Stimulated activated CD4-positive, alpha-beta T cell treated with anti-CD3 and anti-CD28 coated beads, TNF-alpha, amount 100 ng/mL, for 48 hours (primary cell): ENCODE results near the gene EPYC.

Experiments used
- DNase-seq, 3 donors: peaks; one replicate each; pipeline ENCODE4 v3.0.0-alpha.2; 2020; ENCODE audit warnings: low read depth in 3 of 3

Gene EPYC

DNA sequence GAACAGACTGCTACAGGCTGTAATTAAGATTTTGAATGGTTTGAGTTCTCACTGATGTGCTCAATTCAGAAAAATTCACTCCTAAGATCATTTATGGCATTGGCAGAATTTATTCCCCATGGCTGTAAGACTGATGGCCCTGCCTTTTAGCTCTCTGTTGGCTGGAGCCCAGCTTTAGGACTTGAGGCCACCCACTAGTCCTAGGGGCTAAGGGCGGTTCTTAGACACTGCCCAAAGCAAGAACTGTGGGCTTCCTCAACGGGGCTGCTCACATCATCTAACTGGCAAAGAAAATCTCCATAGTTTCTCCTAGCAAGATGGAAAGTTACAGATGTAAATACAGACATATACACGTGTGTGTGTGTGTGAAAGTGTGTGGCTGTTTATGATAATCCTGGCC lies 46.4 kb downstream of the EPYC start:
- DNase-seq, result no peak

DNA sequence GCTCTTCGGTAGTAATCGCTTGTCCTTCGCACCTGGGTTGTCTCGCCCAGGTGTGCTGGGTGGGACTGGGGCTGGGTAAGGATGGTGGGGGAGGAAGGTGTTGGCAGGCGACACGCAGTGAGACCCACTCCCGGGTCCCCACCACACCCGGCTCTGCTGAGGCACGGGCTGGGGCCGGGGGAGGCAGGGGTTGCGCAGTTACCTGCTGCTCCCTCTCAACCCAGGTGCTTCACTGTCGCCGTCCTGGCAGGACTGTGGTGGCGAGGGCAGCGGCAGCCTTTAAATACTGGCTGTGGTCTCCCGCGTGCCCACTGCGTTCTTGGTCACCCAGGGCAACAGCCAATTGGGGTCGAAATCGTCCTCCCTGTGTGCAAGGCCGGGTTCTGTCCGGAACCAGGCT lies 49.9 kb downstream of the EPYC start, which contains the start of gene CCER1:
CCER1 (minus strand) TSS at position 256 of the 400 bp plus-strand sequence. CDS start 434 bp downstream, outside the sequence.
- DNase-seq, result no peak

DNA sequence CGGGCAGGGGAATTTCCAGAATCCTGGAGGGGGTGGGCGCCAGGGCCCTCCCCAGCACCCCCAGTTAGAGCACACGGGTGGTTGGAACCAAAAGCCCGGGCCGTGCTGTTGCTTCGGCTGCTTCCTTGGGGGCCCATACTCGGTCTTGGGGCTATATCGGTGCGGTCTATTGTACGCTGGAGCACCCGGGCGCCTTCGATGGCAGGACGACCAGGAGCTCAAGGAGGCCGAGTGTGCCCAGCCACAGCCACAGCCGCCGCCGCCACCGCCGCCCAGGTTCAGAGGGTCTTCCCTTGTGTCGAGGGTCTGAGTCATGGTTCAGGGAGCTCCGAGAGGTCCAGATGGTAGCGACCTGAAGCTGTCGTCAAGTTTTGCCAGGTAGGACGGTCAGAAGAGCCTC lies 50.3 kb downstream of the EPYC start:
- no peak for DNase-seq

DNA sequence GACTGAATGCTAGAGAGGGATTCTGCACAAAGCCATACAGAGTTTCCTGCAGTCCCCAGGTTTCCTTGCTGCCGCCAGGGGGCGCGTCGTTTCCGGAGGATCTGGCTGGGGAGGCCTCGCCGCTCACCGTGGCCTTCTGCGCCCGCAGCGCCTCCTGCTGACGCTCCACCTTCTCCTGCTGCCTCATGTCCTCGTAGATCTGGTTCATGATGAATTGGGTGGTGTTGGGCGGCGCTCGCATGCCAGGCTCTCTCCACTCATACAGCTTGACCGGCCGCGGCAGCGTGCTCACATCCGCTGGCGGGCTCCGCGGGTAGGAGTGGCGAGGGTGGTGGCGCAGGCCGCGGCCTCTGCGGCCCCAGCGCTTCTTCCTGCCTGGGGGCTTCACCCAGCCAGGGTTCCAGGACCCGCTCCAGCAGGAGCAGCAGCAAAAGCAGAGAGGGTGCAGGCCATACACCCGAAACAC lies 50.8 kb downstream of the EPYC start:
- DNase-seq, result peak in 1 of 3 donors; percentile 16

DNA sequence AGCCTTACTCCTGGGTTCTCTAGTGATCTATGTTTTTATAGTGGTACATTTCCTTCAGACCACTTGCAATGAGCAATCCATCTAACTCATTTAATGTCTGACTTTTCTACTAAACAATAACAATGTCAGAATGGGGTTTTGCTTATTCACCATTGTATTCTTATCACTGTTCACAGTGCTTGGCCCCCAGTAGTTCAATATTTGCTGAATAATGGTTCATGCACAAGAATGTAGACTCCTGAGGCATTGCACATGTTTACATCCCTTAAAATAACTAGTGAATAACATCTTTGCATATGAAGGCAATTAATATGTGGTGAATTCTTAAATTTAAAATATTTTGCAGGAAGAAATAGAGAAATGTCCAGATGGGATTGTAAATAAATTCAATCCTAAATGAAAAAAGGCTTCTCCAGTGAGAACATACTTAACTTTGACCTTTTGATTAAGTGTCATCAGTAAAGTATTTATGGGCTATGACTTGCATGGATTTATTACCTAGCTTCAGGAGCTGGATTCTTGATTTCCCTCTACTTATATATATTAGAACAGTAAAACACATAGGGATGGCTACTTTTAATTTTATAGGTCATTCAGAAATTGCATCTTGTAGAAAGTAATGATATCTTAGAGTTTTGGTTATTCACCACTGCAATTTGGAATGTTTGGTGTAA lies 53.2 kb downstream of the EPYC start:
- no peak for DNase-seq

DNA sequence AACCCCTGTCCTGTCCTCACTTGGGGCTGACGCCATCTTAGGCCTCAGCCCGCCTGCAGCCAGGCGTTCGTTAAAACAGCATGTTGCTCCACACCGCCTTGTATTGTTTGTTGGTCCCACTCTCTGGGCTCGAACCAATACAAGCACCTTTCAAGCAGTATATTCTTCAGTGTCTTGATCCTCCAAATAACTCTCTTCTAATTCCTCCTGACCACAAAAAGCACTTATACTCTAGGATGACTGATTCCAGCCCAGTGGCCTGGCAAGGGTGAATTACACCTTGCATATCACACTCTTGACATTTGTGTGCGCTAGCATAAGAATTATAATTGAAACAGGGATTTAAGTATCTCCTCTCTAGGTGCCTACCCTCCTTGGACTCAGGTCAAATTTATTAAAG lies 56.9 kb downstream of the EPYC start:
- DNase-seq, result no peak

DNA sequence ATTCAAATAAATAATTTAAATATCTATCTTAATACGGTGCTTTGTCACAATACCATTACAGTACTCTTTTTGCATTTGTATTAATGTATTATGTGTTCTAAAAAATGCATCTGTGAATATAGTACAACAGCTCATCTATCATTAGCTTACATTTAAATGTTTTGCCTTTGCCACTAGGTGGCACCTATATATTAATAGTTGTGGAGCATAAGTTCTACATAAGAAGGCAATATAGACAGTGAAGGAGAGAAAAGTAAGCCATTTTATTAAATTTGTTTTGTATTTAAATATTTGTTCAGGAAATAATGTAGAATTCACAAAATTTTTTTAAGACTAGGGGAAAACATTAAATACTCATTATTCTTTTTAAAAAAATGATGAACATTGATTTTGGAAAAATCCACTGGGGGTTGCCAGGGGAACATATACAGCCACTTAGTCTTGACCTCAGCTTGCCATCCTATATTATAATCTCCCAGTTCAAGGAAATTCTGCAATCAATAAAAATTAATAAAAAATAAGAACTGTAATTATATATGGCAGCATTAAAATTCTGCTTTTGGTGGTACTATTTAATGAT lies 59.6 kb downstream of the EPYC start:
- DNase-seq, result no peak

DNA sequence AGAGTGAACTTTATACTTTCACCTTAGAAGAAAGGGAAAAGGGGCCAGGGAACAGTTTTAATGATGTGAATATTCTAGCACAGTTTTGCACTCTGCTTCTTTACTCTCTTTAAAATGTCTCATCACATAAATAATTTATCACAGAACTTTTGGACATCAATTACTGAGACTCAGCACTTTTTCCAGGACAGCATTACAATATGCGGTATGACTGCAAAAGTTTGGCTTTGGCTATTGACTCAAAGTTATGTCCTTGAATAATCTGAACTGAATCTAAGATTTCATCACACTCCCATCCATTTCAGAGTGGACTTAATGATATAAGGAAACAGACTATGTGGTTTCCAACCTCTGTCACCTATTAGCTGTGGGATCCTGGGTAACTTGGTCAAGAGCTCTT lies 61.5 kb downstream of the EPYC start:
- no peak for DNase-seq

DNA sequence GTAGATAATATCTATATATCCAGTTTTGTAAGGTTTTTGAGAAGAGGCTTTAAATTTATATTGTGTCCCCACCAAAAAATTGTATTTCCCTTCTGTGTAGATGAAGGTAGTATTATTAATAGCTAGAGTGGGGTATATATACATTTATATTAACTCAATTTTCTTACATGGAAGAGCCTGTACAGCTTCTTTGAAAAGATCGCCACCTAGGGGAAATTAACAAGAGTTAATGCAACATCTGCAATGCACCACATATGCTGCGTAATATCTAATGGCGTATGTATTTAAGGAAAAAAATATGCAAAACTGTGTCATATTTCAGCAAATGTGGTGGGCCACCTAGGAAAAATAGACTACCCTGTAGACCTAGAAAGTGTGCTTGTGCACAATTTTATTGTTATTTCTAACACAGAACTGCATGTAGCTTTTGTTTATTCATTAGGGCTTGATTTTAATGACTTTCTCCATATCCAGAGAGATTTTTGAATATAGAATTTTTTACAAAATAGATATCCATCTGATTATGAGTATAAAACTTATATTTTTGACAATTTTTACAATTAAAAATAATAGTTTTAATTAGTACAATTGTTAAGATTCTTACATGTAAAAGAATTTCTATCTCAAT lies 63.8 kb downstream of the EPYC start:
- DNase-seq, result no peak

DNA sequence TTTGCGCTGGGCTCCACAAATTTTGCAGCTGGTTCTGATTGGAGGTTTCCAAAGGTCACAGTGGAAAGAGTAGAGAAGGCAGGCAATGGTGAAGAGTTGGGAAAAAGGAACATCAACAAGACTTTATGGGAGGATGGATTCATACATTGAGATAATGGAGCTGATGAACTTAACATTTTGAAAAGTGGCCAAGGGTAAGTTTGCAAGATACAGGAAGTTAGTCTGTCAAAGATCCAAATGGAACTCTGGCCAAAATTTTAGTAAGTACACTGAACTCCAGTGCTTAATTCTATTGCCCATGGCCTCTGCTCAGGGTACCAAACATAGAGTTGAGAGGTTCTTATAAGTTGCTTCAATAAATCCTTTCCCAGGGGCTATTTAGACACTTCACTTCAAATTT lies 65.4 kb downstream of the EPYC start:
- no peak for DNase-seq

DNA sequence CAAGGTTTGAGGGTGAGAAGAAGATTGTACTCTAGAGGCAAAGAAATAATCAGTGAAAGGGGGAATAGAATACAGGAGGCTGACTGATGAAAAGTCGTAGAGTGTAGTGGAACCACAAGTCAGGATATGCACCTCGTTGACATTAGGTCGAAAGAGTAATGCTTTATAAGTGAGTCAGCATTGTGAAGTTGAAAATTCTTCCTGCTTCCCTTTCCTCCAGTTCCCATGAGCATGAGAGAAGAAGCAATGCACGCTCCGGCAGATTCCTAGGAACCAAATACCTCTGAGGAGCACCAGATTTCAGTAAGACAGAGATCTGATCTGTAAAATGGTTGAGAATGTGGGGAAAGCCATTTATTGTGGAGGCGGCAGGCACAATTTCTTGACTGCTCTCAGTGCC lies 66.3 kb downstream of the EPYC start:
- DNase-seq, result no peak

DNA sequence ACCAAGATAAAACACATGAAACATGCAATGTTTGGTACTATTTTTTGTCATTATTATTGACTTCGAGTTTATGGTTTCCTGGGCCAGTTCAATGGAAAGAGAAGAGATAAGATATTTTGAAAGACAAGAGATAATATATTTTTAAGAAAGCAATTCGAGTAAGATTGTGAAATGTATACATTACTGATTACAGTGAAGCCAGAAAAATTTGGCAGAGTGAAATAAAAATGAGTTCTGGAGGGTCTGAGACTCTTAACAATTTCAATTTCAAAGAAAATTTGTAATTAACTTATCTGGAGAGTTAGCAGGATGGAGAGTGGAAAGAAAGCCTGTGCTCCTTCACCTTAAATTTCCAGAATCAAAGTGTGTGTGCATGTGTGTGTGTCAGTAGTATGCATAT lies 67.1 kb downstream of the EPYC start:
- no peak for DNase-seq

DNA sequence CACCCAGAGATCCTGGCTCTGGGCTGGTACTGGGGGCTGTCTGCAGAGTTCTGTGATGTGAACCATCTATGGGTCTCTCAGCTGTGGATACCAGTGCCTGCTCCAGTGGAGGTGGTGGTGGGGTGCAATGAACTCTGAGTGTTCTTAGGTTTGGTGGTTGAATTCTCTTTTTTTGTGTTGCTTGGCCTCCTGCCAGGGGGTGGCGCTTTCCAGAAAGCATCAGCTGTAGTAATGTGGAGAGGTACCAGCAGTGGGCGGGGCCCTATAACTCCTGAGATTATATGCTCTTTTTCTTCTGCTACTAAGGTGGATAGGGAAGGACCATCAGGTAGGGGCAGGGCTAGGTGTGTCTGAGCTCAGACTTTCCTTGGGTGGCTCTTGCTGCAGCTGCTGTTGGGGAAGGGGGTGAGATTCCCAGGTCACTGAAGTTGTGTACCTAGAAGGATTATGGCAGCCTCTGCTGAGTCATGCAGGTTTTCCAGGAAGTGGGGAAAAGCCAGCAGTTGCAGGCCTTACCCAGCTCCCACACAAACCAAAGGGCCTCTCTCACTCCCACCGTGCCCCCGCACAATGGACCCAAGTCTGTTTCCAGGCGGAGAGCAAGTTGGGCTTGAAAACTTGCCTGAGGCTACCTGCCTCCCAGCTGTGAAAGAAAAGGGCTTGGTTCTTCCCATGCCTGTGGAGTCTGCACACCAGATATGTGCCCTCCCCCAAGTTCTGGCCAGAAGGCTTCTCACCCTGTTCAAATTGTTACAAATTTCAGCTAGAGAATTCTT lies 68.4 kb downstream of the EPYC start:
- DNase-seq, result no peak

DNA sequence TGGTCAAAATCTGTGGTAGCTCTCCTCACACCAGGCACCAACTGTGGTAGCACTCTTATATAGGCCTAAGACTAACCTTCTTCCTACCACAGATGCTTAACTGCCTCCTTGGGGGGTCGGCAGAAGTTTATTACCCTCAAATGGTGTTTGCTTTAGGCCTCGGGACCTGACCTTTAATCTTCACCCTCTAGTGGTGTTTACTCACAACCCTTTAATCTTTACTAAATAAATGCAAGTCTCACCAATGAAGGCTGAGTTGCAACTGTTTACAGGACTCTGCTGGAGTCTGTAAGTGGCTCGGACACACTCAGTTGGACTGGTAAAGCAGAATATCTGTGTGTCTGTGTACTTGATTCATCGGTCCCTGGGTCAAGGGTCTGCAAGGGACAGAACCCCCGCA lies 79.2 kb downstream of the EPYC start:
- DNase-seq, result no peak

DNA sequence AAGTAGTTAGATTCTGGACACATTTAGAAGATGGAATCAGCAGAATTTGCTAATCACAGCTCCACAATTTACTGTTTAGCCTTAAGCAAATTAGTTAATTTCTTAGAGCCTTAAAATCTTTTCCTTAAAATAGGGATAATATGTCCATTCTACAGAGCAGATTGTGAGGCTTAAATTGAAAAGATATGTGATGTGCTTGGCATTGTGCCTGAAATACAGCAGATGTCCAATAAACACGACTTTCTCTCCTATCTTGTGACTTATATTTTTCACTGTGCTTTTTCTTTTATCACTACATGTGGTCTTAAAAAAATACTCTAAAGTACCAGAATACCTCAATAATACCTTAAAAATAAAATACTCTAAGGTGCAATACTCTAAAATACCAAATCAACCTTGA lies 80.4 kb downstream of the EPYC start:
- DNase-seq, result no peak

DNA sequence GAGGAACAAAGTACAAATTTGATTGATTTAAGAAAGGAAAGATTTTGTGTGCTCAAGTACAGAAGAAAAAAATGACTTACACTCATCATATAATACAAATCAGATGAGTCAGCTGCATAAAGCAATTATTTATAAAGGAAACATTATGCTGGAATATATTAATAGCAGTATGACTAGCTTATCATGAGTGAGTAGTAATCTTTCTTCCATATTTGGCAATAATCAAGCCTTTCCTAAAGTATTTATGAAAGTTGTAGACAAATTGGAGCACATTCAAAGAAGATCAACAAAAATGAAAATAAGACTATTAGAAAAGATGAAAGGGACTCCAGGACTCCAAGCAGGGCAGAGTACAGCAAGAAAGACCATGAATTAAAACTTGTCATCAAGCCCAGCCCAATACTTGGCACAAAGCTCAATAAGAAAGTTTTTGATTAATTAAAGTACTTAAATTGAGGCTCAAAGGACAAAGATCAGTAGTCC lies 82.6 kb downstream of the EPYC start:
- DNase-seq, result no peak

DNA sequence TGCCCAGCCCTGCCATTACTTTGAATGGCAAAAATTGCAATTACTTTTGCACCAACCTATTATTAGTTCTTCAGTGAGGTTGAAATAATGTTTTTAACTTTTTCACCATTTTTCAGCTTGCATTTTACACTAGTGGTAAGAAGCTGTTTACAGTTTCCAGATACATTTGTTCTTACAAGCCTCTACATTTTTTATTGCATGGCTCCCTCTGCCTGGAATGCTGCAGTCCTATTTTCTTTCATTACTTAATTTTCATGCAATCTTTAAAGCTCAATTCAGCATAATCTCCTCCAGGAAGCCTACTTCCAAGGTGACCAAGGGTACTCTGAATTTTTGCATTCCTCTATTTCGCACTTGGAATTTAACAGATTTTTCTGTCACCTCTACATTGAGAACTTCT lies 83.2 kb downstream of the EPYC start:
- DNase-seq, result no peak

DNA sequence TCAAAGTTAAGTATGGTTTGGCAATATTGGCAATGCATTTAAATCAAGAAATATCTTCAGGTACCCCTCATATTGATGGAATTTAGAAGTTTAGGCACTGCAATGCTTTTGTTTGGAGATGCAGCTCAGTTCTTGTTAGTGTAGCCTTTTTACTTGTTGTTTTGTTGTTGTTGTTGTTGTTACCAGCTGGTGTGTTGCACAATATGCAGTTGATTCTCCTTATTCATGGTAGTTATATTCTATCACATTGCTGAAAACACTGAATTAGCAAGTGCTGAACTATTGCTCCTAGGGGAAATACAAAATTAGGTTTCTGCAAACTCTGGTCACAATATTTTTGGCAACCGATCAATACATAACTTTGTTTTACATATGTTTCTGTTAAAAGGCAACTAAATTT lies 84.5 kb downstream of the EPYC start:
- no peak for DNase-seq

DNA sequence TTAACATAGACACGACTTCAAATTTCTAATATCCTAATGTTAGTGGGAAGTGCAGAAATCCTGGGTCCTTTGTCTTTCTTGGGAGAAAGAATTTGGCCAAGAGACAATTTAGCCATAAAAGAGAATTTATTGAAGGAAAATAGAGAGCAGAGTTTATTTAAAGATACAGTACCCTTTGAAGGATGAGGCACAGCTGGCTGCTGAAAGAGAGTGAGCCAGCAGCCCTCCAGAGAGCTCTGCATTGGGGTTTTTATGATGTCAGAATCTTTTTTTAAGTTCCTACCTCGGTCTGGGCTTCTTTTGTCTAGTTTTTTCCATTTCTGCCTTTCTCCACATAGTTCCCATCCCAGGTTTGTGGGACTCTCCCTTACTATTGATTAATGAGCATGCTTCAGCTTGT lies 87.3 kb downstream of the EPYC start:
- DNase-seq, result no peak

DNA sequence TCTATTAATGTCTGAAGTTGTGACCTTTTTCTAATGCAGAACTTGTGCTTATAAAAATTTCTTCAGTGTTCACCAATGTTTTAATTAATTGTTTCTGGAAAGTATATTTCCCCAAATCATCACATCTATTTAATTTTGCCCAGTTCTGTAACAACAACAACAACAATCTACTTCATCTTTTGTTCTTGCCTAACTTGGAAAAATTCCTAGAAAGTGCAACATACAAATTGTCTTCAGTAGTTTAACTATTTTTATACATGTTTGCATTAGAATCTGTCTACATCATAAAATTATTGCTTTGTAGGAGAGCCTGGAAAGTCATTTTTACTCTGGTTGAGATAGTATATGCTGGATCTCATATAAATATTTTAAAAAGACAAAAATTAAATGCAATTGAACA lies 88.3 kb downstream of the EPYC start:
- DNase-seq, result no peak

DNA sequence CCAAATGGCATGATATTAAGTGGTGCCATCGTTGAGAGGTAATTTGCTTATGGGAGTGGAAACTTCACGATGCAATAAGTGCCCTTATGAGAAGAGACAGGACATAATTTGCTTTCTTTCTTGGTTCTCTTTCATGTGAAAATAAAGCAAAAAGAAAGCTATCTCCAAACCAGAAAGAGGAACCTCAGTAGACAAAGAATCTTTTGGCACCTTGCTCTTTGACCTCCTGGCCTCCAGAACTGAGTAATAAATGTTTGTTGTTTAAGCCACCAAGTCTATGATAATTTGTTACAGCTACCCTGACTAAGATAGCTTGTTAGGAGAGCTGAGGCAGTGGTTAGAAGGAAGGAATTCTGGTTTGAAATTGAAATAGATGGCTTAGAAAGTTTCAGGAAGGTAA lies 89.4 kb downstream of the EPYC start:
- DNase-seq, result no peak
